Measurements from ENCODE around the gene IL1F10. TPM values are rescaled to one million over a fixed set of nuclear protein-coding genes. Genes with fewer than 3 reads are reported as not detected.

The IL1F10 gene
- total and polyA plus RNA-seq, 2 donors (not counting 3 experiments of a cell fraction or from before 2014, with no cell fraction given) = not detected

GRCh38 chr2:113060796-113061195, 7.0 kb upstream of the IL1F10 start:
- Histone ChIP-seq H3K4me2 (ENCODE audit: insufficient read depth, low read length) (no peak overlapping the region), H3K9me1 (replicated peaks; ENCODE audit: control insufficient read depth, extremely low read depth, insufficient read depth, low read length) (no peaks in the 10 kb centered on the region), H3K79me2 (ENCODE audit: control insufficient read depth, insufficient read depth, low read length) (no peaks in the 10 kb centered on the region), H3K9ac (replicated peaks; ENCODE audit: extremely low read depth, insufficient read depth, low read length) (no peak overlapping the region), H3K36me3 (ENCODE audit: control insufficient read depth in 2 of 2, extremely low read depth in 1 of 2, insufficient read depth in 2 of 2, low read length in 2 of 2) (no peaks in the 10 kb centered on the region), H3K4me1 (ENCODE audit: control insufficient read depth, extremely low read depth, insufficient read depth, low read length) (no peaks in the 10 kb centered on the region), H3K27ac (ENCODE audit: insufficient read depth, low read depth, low read length) (no peak overlapping the region), H3K9me3 (replicated peaks; ENCODE audit: control insufficient read depth, insufficient read depth, low read length) (no peaks in the 10 kb centered on the region), H2AFZ (ENCODE audit: low read depth, low read length) (no peak overlapping the region), H3K27me3 (ENCODE audit: control insufficient read depth in 2 of 2, insufficient read depth in 2 of 2, low read length in 2 of 2) (no peaks in the 10 kb centered on the region), H4K20me1 (replicated peaks; ENCODE audit: control insufficient read depth, extremely low read depth, insufficient read depth, low read length) (no peaks in the 10 kb centered on the region), H3K4me3 (replicated peaks in 1 of 3; ENCODE audit: insufficient read depth in 1 of 3, low read depth in 1 of 3, low read length in 3 of 3) (no peak overlapping the region)
- ChIA-PET POLR2A (no interaction called here), CTCF (no interaction called here)
- FAIRE-seq (no peak), DNase-seq (ENCODE audit: low read depth, low spot score) (no peak)
- dilution Hi-C loops (cut with MboI; ENCODE audit: extremely low pct_ligation_motif_present, low sequenced_read_pairs) (no loop called here), intact Hi-C loops (cut with micrococcal nuclease) (no loop called here)
- TF ChIP-seq, protein P1, sequence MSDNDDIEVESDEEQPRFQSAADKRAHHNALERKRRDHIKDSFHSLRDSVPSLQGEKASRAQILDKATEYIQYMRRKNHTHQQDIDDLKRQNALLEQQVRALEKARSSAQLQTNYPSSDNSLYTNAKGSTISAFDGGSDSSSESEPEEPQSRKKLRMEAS (IDR thresholded peaks at IDR 0.05; ENCODE audit: insufficient read depth, insufficient read length) = no peak
- TF ChIP-seq, protein P2, sequence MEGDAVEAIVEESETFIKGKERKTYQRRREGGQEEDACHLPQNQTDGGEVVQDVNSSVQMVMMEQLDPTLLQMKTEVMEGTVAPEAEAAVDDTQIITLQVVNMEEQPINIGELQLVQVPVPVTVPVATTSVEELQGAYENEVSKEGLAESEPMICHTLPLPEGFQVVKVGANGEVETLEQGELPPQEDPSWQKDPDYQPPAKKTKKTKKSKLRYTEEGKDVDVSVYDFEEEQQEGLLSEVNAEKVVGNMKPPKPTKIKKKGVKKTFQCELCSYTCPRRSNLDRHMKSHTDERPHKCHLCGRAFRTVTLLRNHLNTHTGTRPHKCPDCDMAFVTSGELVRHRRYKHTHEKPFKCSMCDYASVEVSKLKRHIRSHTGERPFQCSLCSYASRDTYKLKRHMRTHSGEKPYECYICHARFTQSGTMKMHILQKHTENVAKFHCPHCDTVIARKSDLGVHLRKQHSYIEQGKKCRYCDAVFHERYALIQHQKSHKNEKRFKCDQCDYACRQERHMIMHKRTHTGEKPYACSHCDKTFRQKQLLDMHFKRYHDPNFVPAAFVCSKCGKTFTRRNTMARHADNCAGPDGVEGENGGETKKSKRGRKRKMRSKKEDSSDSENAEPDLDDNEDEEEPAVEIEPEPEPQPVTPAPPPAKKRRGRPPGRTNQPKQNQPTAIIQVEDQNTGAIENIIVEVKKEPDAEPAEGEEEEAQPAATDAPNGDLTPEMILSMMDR (IDR thresholded peaks at IDR 0.05; ENCODE audit: extremely low read depth in 1 of 2, insufficient read depth in 1 of 2, low read depth in 1 of 2, low read length in 2 of 2) = no peak
- TF ChIP-seq EZH2 (IDR thresholded peaks at IDR 0.05; ENCODE audit: borderline replicate concordance, low read depth, low read length, severe bottlenecking) (no peak), MYC (IDR thresholded peaks at IDR 0.05; ENCODE audit: low read depth, low read length) (no peak), POLR2AphosphoS5 (IDR thresholded peaks at IDR 0.05; ENCODE audit: insufficient read depth, low read depth, low read length) (no peak), FOS (IDR thresholded peaks at IDR 0.05; ENCODE audit: borderline replicate concordance, insufficient read depth, low read length) (no peak), GATA2 (IDR thresholded peaks at IDR 0.05; ENCODE audit: insufficient read depth, insufficient read length, low read depth, low read length) (no peak), POLR2A (IDR thresholded peaks at IDR 0.05; ENCODE audit: low read depth, low read length) (no peak)
- BruUV-seq (replicated peaks) = no TSS peak

Measured in endothelial cell of umbilical vein (primary cell).